Esophagus muscularis mucosa (tissue), 4 donors: ENCODE data around the gene HDLBP. TPM values are rescaled to one million over a fixed set of nuclear protein-coding genes. Genes with fewer than 3 reads are reported as not detected.

Source experiments
- DNase-seq: peaks from one replicate; pipeline ENCODE4 v3.0.0-alpha.2; 2017; ENCODE audit errors: extremely low spot score
- H3K27ac ChIP-seq, 4 donors: fragments of 200-600 bp; sonication (generic); replicated peaks in 1 of 4; 1 replicate in 3 of 4; 2 replicates in 1 of 4; pipeline ENCODE4 v1.5.1; 2016 to 2019; ENCODE audit warnings: mild to moderate bottlenecking in 1 of 4
- H3K27me3 ChIP-seq, 4 donors: fragments of 200-600 bp; sonication (generic); one replicate each; pipeline versions ENCODE4 v1.5.1 to v1.6.0; 2016 to 2019
- H3K36me3 ChIP-seq, 4 donors: fragments of 200-600 bp; sonication (generic); one replicate each; pipeline ENCODE4 v1.5.1; 2016 to 2019
- H3K4me1 ChIP-seq, 4 donors: fragments of 200-600 bp; sonication (generic); one replicate each; pipeline ENCODE4 v1.5.1; 2016 to 2019
- H3K4me3 ChIP-seq, 4 donors: fragments of 200-600 bp; sonication (generic); 1 replicate in 2 of 4; 2 replicates in 2 of 4; pipeline ENCODE4 v1.5.1; 2016 to 2019; ENCODE audit warnings: mild to moderate bottlenecking in 4 of 4, moderate library complexity in 1 of 4
- H3K9me3 ChIP-seq, 4 donors: fragments of 200-600 bp; sonication (generic); 1 replicate in 3 of 4; 2 replicates in 1 of 4; pipeline ENCODE4 v1.5.1; 2016 to 2019
- CTCF ChIP-seq, 3 experiments: fragments of 200-600 bp in 2 of 3; fragments of 450-650 bp in 1 of 3; sonication (generic) in 2 of 3; IDR thresholded peaks; one replicate each; pipeline ENCODE4 v1.5.1; 2017 to 2019; ENCODE audit warnings: antibody characterized with exemption in 3 of 3, mild to moderate bottlenecking in 2 of 3, moderate library complexity in 1 of 3
- EP300 ChIP-seq: sonication (generic); formaldehyde crosslinking; IDR thresholded peaks from one replicate; pipeline ENCODE4 v1.6.1; 2017; ENCODE audit warnings: antibody characterized with exemption
- POLR2A ChIP-seq: fragments of 450-650 bp; IDR thresholded peaks from one replicate; pipeline ENCODE4 v1.6.1; 2017; ENCODE audit warnings: antibody characterized with exemption, moderate library complexity, mild to moderate bottlenecking, low read depth
- POLR2AphosphoS5 ChIP-seq, 2 donors: sonication (generic); formaldehyde crosslinking; IDR thresholded peaks; one replicate each; pipeline ENCODE4 v1.6.1; 2017; ENCODE audit warnings: antibody characterized with exemption in 2 of 2
- WGBS: methylation state at CpG from one replicate; pipeline ENCODE4 v1.1.5; 2018; 5-methylcytosine and 5-hydroxymethylcytosine counted together
- intact Hi-C: fragments of 100-400 bp; cut with DNase I; formaldehyde crosslinking; loops from one replicate; pipeline ENCODE4 v1.15.1; 2023
- total RNA-seq, 4 donors: library from RNA; depleted of rRNA; stranded (reverse); fragments of >200 nt; gene quantifications; one replicate each; pipeline versions ENCODE4 v1.1.0 to v1.2.1, GENCODE V29; 2016

Gene HDLBP
- total RNA-seq, 4 donors from 2014 or later: 263 to 479 (median 304) TPM

- H3K36me3 ChIP-seq: no peaks in the 10 kb centered on the region
- no peak overlapping the region for H3K4me3 ChIP-seq
- no peak for DNase-seq
- WGBS: 71% methylated on average over 7 of the region's 9 CpGs
- peaks cover 7 to 27% (median 16%) of the 10 kb centered on the region in 4 donors for H3K4me1 ChIP-seq
- H3K27ac ChIP-seq: no peak overlapping the region
- H3K9me3 ChIP-seq: no peaks in the 10 kb centered on the region
- intact Hi-C loops: loop anchor here (5.0 kb wide), 1 partner anchor 68 kb away; the partner anchor contains the start of gene PASK
- no peaks in the 10 kb centered on the region for H3K27me3 ChIP-seq
- TF ChIP-seq POLR2AphosphoS5 (IDR thresholded peaks at IDR 0.05): no peak
- no peak for TF ChIP-seq POLR2A
- TF ChIP-seq EP300: no peak
- no peak for TF ChIP-seq CTCF (IDR thresholded peaks at IDR 0.05)
Observed at GRCh38 chr2:241215421-241215820, 100.1 kb downstream of the HDLBP start.

- no peaks in the 10 kb centered on the region for H3K36me3 ChIP-seq
- no peak for DNase-seq
- H3K9me3 ChIP-seq: no peaks in the 10 kb centered on the region
- H3K4me3 ChIP-seq: no peak overlapping the region
- WGBS: 75% methylated on average over 11 of the region's 12 CpGs
- no peak overlapping the region for H3K27ac ChIP-seq
- no peaks in the 10 kb centered on the region for H3K27me3 ChIP-seq
- peaks cover 7 to 27% (median 16%) of the 10 kb centered on the region in 4 donors for H3K4me1 ChIP-seq
- no peak for TF ChIP-seq EP300
- TF ChIP-seq POLR2A: no peak
- no peak for TF ChIP-seq CTCF (IDR thresholded peaks at IDR 0.05)
- TF ChIP-seq POLR2AphosphoS5 (IDR thresholded peaks at IDR 0.05): no peak
- intact Hi-C loops: loop anchor here (5.0 kb wide), 1 partner anchor 67 kb away; the partner anchor contains the start of gene PASK
Observed at GRCh38 chr2:241214766-241215165, 100.7 kb downstream of the HDLBP start.

- TF ChIP-seq CTCF (IDR thresholded peaks at IDR 0.05): no peak
- TF ChIP-seq POLR2AphosphoS5 (IDR thresholded peaks at IDR 0.05): no peak
- TF ChIP-seq EP300: no peak
- TF ChIP-seq POLR2A: no peak
- intact Hi-C loops: no loop called here
- H3K27me3 ChIP-seq: no peaks in the 10 kb centered on the region
- DNase-seq: no peak
- no peaks in the 10 kb centered on the region for H3K9me3 ChIP-seq
- WGBS: 50% methylated on average over 3 of the region's 10 CpGs
- H3K4me1 ChIP-seq: peaks cover 7 to 23% (median 15%) of the 10 kb centered on the region in 4 donors
- H3K4me3 ChIP-seq: no peak overlapping the region
- H3K36me3 ChIP-seq: no peaks in the 10 kb centered on the region
- no peak overlapping the region for H3K27ac ChIP-seq
Observed at GRCh38 chr2:241214209-241214608, 101.3 kb downstream of the HDLBP start.

GRCh38 chr2:241213567-241213966, 101.9 kb downstream of the HDLBP start:
- Histone ChIP-seq H3K4me3 (no peak overlapping the region), H3K4me1 (peaks cover 3 to 17% (median 9%) of the 10 kb centered on the region in 4 donors), H3K27ac (no peak overlapping the region), H3K27me3 (no peaks in the 10 kb centered on the region), H3K9me3 (no peaks in the 10 kb centered on the region), H3K36me3 (no peaks in the 10 kb centered on the region)
- TF ChIP-seq POLR2AphosphoS5 (IDR thresholded peaks at IDR 0.05) (no peak), POLR2A (no peak), EP300 (no peak), CTCF (IDR thresholded peaks at IDR 0.05) (no peak)
- intact Hi-C loops: no loop called here
- WGBS: 81% methylated on average over 5 of the region's 7 CpGs
- no peak for DNase-seq

GRCh38 chr2:241213041-241213440, 102.4 kb downstream of the HDLBP start:
- Histone ChIP-seq H3K4me1 (peaks cover 0 to 12% (median 4%) of the 10 kb centered on the region in 4 donors), H3K27ac (no peak overlapping the region), H3K36me3 (no peaks in the 10 kb centered on the region), H3K4me3 (no peak overlapping the region), H3K9me3 (no peaks in the 10 kb centered on the region), H3K27me3 (no peaks in the 10 kb centered on the region)
- intact Hi-C loops: no loop called here
- TF ChIP-seq CTCF (IDR thresholded peaks at IDR 0.05): no peak
- no peak for TF ChIP-seq POLR2AphosphoS5 (IDR thresholded peaks at IDR 0.05)
- no peak for TF ChIP-seq POLR2A
- no peak for TF ChIP-seq EP300
- 75% methylated on average over 9 of the region's 13 CpGs for WGBS
- DNase-seq: no peak
